Astrocyte (in vitro differentiated cells and primary cell): ENCODE data around the gene ZNF385B. TPM values are rescaled to one million over a fixed set of nuclear protein-coding genes. Genes with fewer than 3 reads are reported as not detected.

ENCODE experiments used
- DNase-seq: peaks from one replicate; pipeline ENCODE4 v3.0.0-alpha.2; 2010; ENCODE audit warnings: low read depth
- FAIRE-seq: peaks from 2 replicates; lab custom pipeline; 2011; peaks lifted over from hg19 to GRCh38; lab: Jason Lieb, UNC
- H2AFZ ChIP-seq: 2 replicates; pipeline ENCODE4 v1.6.0; 2012; ENCODE audit warnings: low read depth, low read length, inconsistent platforms
- H3K27ac ChIP-seq: 2 replicates; pipeline ENCODE4 v1.5.1; 2011; ENCODE audit warnings: low read depth, low read length, inconsistent platforms
- H3K27me3 ChIP-seq: 2 replicates; pipeline ENCODE4 v1.6.0; 2011; ENCODE audit warnings: low read length, inconsistent platforms; ENCODE audit not compliant: insufficient read depth
- H3K36me3 ChIP-seq: 2 replicates; pipeline ENCODE4 v1.5.1; 2011; ENCODE audit warnings: low read length, inconsistent platforms; ENCODE audit not compliant: insufficient read depth
- H3K4me1 ChIP-seq: 2 replicates; pipeline ENCODE4 v1.5.1; 2011; ENCODE audit warnings: low read length, inconsistent platforms; ENCODE audit not compliant: insufficient read depth
- H3K4me2 ChIP-seq: 2 replicates; pipeline ENCODE4 v1.6.0; 2012; ENCODE audit warnings: low read length, inconsistent platforms
- H3K4me3 ChIP-seq: 2 replicates; pipeline ENCODE4 v1.5.1; 2011; ENCODE audit warnings: low read depth, mild to moderate bottlenecking, low read length, inconsistent platforms; ENCODE audit not compliant: insufficient read depth
- H3K79me2 ChIP-seq: 2 replicates; pipeline ENCODE4 v1.6.0; 2012; ENCODE audit warnings: mild to moderate bottlenecking, low read length, inconsistent platforms; ENCODE audit not compliant: insufficient read depth
- H3K9ac ChIP-seq: 2 replicates; pipeline ENCODE4 v1.6.0; 2012; ENCODE audit warnings: mild to moderate bottlenecking, low read length, inconsistent platforms
- H3K9me3 ChIP-seq: 2 replicates; pipeline ENCODE4 v1.5.1; 2012; ENCODE audit warnings: low read depth, mild to moderate bottlenecking, low read length, inconsistent platforms; ENCODE audit not compliant: insufficient read depth
- H4K20me1 ChIP-seq: 2 replicates; pipeline ENCODE4 v1.6.0; 2012; ENCODE audit warnings: low read length, inconsistent platforms; ENCODE audit not compliant: insufficient read depth
- H3K27ac Mint-ChIP-seq: one replicate; pipeline ENCODE4 v1.8.0; 2021; ENCODE audit warnings: mild to moderate bottlenecking, mixed read lengths; ENCODE audit not compliant: unreplicated experiment
- H3K27me3 Mint-ChIP-seq: one replicate; pipeline ENCODE4 v1.8.0; 2021; ENCODE audit warnings: low read depth, mixed read lengths; ENCODE audit not compliant: unreplicated experiment
- H3K36me3 Mint-ChIP-seq: one replicate; pipeline ENCODE4 v1.8.0; 2021; ENCODE audit warnings: low read depth, mixed read lengths; ENCODE audit not compliant: unreplicated experiment
- H3K4me1 Mint-ChIP-seq: one replicate; pipeline ENCODE4 v1.8.0; 2021; ENCODE audit warnings: low read depth, mixed read lengths; ENCODE audit not compliant: unreplicated experiment
- H3K4me3 Mint-ChIP-seq: one replicate; pipeline ENCODE4 v1.8.0; 2021; ENCODE audit warnings: mild to moderate bottlenecking, moderate library complexity, mixed read lengths; ENCODE audit not compliant: unreplicated experiment
- H3K9me3 Mint-ChIP-seq: one replicate; pipeline ENCODE4 v1.8.0; 2021; ENCODE audit warnings: mild to moderate bottlenecking, mixed read lengths; ENCODE audit not compliant: unreplicated experiment
- CTCF ChIP-seq: IDR thresholded peaks from 2 replicates; pipeline ENCODE4 v1.5.1; 2011; ENCODE audit warnings: low read depth, mild to moderate bottlenecking, inconsistent platforms, low read length, moderate library complexity; ENCODE audit not compliant: insufficient read depth
- EZH2 ChIP-seq: IDR thresholded peaks from 2 replicates; pipeline ENCODE4 v1.6.1; 2012; ENCODE audit warnings: mild to moderate bottlenecking, low read length, inconsistent platforms; ENCODE audit not compliant: insufficient read depth
- total RNA-seq: library from RNA; stranded (reverse); gene quantifications from 2 replicates; pipeline ENCODE4 v1.2.1, GENCODE V29; 2021

Gene ZNF385B
- total RNA-seq, 1 donor from 2014 or later, result 0.27 TPM

GRCh38 chr2:179626261-179626660, 235.2 kb downstream of the ZNF385B start:
- H3K9me3 Mint-ChIP-seq, result peaks cover 2% of the 10 kb centered on the region
- Histone ChIP-seq H3K9me3 (no peaks in the 10 kb centered on the region), H2AFZ (no peak overlapping the region), H3K36me3 (no peaks in the 10 kb centered on the region), H3K27ac (no peak overlapping the region), H3K4me2 (no peak overlapping the region), H3K9ac (no peak overlapping the region), H3K4me1 (no peaks in the 10 kb centered on the region), H3K27me3 (no peaks in the 10 kb centered on the region), H3K79me2 (no peaks in the 10 kb centered on the region), H4K20me1 (no peaks in the 10 kb centered on the region), H3K4me3 (no peak overlapping the region)
- H3K4me1 Mint-ChIP-seq, result no peaks in the 10 kb centered on the region
- no peak overlapping the region for H3K4me3 Mint-ChIP-seq
- TF ChIP-seq EZH2, result no peak
- TF ChIP-seq CTCF, result no peak
- FAIRE-seq (no peak), DNase-seq (no peak)
- no peaks in the 10 kb centered on the region for H3K36me3 Mint-ChIP-seq
- no peak overlapping the region for H3K27ac Mint-ChIP-seq
- H3K27me3 Mint-ChIP-seq, result no peaks in the 10 kb centered on the region

- no peak overlapping the region for H2AFZ ChIP-seq
- no peaks in the 10 kb centered on the region for H3K4me1 Mint-ChIP-seq
- no peak overlapping the region for H3K4me2 ChIP-seq
Measured at GRCh38 chr2:179622635-179623300, 238.6 kb downstream of the ZNF385B start.

More at GRCh38 chr2:179622635-179623300, 238.6 kb downstream of the ZNF385B start:
- H3K4me3 ChIP-seq, result no peak overlapping the region
- Mint-ChIP-seq H3K9me3 (peaks cover 7% of the 10 kb centered on the region), H3K36me3 (no peaks in the 10 kb centered on the region), H3K4me3 (no peak overlapping the region), H3K27ac (no peak overlapping the region), H3K27me3 (no peaks in the 10 kb centered on the region)
- no peaks in the 10 kb centered on the region for H4K20me1 ChIP-seq
- FAIRE-seq (no peak), DNase-seq (no peak)
- no peak overlapping the region for H3K9ac ChIP-seq
- H3K27me3 ChIP-seq, result no peaks in the 10 kb centered on the region
- TF ChIP-seq EZH2 (no peak), CTCF (no peak)
- H3K4me1 ChIP-seq, result no peaks in the 10 kb centered on the region
- no peaks in the 10 kb centered on the region for H3K36me3 ChIP-seq
- H3K9me3 ChIP-seq, result no peaks in the 10 kb centered on the region
- no peaks in the 10 kb centered on the region for H3K79me2 ChIP-seq
- no peak overlapping the region for H3K27ac ChIP-seq
